AG04449 (cell line): ENCODE data around the gene SLCO2A1.

Experiments
- CTCF ChIA-PET: fragments of 350-600 bp; formaldehyde crosslinking; extraction: SDS; loops from one replicate; lab custom pipeline; 2021; ENCODE audit warnings: antibody characterized with exemption; lab: Yijun Ruan, JAX
- POLR2A ChIA-PET: fragments of 400-600, 350-600 bp; formaldehyde crosslinking; extraction: SDS; loops from one replicate; lab custom pipeline; 2020; ENCODE audit warnings: antibody characterized with exemption, inconsistent platforms; lab: Yijun Ruan, JAX
- DNase-seq: peaks from one replicate; pipeline ENCODE4 v3.0.0-alpha.2; 2010; ENCODE audit warnings: low read depth, low spot score
- H3K4me3 ChIP-seq: 2 replicates; pipeline ENCODE4 v1.5.1; 2011; ENCODE audit warnings: low read depth, mild to moderate bottlenecking, control low read depth, low read length
- TF ChIP-seq, protein P1 (sequence below): IDR thresholded peaks from one replicate; pipeline ENCODE4 v1.5.1; 2011; ENCODE audit warnings: mild to moderate bottlenecking, moderate library complexity, low read length, control low read depth, inconsistent platforms; ENCODE audit not compliant: insufficient read depth; ENCODE audit errors: missing control alignments

Gene SLCO2A1

DNA sequence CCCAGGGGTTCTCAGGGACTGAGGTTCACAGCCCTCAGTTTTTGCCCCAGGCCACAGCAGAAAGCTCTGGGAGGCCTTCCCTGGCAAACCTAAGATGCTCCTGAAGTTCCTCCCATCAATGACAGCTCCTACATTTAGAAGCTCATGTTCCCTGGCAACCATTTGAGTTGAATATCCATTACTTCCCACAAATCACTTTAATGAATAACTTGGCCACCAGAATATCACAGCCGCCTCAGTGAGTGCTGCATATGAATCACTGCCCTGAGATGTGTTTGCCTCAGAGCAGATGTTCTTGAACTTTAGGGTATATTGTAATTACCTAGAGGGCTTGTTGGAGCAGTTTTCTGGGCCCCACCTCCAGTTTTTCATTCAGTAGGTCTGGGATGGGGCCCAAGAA lies 27.4 kb downstream of the SLCO2A1 start:
- CTCF ChIA-PET, result interaction anchor here (1.0 kb wide), 1 partner anchor 10 kb away, joined by 4 read pairs; no protein-coding TSS in a partner anchor
- H3K4me3 ChIP-seq, result no peak overlapping the region
- POLR2A ChIA-PET, result no interaction called here
- no peak for DNase-seq
- TF ChIP-seq, protein P1, sequence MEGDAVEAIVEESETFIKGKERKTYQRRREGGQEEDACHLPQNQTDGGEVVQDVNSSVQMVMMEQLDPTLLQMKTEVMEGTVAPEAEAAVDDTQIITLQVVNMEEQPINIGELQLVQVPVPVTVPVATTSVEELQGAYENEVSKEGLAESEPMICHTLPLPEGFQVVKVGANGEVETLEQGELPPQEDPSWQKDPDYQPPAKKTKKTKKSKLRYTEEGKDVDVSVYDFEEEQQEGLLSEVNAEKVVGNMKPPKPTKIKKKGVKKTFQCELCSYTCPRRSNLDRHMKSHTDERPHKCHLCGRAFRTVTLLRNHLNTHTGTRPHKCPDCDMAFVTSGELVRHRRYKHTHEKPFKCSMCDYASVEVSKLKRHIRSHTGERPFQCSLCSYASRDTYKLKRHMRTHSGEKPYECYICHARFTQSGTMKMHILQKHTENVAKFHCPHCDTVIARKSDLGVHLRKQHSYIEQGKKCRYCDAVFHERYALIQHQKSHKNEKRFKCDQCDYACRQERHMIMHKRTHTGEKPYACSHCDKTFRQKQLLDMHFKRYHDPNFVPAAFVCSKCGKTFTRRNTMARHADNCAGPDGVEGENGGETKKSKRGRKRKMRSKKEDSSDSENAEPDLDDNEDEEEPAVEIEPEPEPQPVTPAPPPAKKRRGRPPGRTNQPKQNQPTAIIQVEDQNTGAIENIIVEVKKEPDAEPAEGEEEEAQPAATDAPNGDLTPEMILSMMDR, result no peak

DNA sequence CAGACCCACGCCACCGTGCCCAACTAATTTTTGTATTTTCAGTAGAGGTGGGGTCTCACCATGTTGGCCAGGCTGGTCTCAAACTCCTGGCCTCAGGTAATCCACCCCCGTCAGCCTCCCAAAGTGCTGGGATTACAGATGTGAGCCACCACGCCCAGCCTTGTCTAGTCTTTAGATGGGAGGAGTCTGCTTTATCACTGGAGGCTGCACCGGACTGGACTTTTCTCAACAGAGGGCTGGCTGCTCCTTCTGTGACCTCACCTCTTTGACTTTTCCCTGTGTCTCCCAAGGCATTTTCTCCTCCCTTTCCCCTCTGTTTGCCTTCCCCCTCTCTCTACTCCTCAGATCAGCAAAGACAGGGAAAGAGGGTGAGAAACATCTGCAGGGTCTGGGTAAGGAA lies 28.5 kb downstream of the SLCO2A1 start:
- DNase-seq, result no peak
- ChIA-PET CTCF (no interaction called here), POLR2A (no interaction called here)
- no peak overlapping the region for H3K4me3 ChIP-seq
- TF ChIP-seq, protein P1, result no peak

DNA sequence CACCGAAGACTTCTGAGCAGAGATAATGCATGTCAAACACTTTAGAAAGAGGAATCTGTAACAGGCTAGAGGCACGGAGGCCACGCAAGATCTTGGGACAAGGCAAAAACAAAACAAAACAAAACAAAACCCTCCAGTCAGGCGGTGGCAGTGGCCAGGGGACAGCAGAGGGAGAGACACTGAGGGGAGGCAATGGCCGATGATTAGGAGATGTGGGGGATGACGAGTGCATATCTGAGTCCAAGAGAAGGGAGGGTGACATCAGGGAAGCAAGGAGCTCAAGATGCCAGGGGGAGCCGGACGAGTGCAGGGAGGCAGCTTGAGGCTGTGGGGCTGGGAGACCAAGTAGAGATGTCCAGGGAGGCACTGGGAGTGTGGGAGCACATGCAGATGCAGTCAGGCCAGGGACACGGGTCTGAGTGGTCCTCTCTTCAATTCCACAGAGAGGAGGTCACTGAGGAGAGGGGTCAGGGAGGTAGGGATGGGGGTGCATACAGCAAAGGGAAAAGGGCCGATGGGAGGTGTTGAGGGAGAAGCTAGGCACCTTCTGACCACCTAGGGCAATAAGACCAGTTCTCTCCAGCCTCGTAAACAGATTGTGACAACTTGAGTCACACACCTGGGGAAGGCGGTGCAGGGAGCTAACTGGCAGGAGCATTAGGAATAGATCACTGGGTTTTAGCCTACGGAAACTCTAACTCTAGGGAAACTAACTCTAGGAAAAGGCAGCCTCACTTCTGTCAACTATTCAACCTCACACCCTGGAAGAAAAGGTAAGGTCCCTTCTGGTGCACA lies 29.6 kb downstream of the SLCO2A1 start:
- CTCF ChIA-PET, result no interaction called here
- no peak for DNase-seq
- no peak overlapping the region for H3K4me3 ChIP-seq

DNA sequence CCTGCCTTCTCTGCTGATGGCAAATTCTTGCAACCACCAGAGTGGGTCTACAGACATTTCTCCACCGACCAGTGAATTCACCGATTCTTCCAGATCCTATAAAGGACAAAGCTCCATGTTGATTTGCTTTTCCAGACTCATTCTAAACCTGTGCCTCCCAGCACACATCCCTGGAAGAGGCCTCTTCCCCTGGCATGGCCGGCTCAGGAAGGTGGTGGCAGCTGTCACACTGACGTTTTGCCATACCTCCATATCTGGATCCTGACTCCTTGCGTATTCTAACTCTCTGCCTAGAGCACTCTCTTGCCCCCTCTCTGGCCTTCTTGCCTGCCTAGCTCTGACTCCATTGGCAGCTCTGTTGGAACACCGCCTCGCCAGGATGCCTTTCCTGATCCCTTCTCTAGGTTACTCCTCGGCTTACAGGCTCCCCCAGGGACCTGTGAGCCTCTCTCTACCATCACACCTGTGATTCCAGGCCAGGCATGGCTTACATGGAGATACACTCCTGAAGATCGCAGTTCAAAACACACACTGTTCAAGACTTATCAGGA lies 31.0 kb downstream of the SLCO2A1 start:
- ChIA-PET POLR2A (no interaction called here), CTCF (no interaction called here)
- DNase-seq, result no peak
- no peak overlapping the region for H3K4me3 ChIP-seq
- TF ChIP-seq, protein P1, result no peak

More for the DNA sequence above, 29.6 kb downstream of the SLCO2A1 start:
- POLR2A ChIA-PET, result no interaction called here
- TF ChIP-seq, protein P1, result no peak

DNA sequence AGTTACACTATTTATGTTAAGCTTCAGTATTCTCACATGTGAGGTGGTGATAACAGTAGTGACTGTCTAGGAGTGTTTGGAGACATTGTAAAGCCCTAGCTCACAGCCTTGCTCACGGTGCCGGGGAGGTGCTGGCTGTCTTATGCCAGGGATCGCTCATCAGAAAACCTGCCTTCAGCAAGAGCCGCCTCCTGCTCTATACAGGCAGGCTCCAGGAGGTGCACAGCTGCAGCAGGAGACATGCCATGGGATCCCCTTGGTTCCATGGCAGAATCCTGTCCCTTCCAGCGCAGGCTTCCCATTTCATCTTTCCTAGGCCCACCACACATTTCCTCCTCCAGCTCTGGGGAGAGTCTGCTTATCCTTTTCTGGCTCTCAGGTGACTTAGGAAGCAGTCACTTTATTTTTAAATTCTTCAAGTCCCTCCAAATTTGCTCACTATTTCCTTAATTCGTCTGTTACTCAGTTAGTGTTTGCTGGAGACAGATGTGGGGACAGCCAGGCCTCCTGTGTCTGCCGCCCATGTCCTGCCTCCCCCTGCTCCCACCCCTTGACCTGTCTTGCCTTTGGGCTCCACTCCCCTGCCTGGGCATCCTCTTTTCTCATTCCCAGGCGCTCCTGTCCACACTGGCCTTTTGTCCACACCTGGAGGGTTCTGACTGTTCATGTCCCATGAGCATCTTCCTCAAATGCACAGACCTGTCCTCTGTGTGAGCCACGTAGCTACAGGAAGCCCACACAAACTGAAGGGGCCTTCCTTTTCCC lies 31.7 kb downstream of the SLCO2A1 start:
- CTCF ChIA-PET, result no interaction called here
- POLR2A ChIA-PET, result no interaction called here
- TF ChIP-seq, protein P1, result no peak
- DNase-seq, result no peak
- H3K4me3 ChIP-seq, result no peak overlapping the region

DNA sequence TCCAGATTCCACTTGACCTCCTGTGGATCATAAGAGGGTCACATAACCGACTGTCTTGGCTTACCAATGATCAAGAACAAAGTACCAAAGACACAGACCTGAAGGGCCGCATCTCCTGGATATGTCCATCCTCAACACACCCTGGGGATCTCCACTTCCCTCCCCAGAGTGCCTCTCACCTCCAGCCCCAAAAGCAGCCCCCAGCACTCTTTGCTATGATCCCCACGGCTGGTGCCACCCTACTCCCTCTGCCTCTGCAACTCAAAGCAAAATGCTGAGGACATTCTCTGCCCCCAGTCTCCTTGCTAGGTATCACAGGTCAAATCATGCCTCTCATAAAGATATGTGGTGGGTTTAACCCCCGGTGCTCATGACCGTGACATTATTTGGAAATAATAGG lies 32.7 kb downstream of the SLCO2A1 start:
- no peak overlapping the region for H3K4me3 ChIP-seq
- ChIA-PET POLR2A (interaction anchor here (0.6 kb wide), 1 partner anchor 65 kb away, joined by 3 read pairs; no protein-coding TSS in a partner anchor), CTCF (no interaction called here)
- no peak for DNase-seq
- TF ChIP-seq, protein P1, result no peak
